SH-SY5Y (cell line): ENCODE measurements around the gene TMEM35A.

Experiments
- GATA2 ChIP-seq: IDR thresholded peaks from 2 replicates; pipeline ENCODE4 v1.6.1; 2011; ENCODE audit warnings: mild to moderate bottlenecking, low read depth, low read length
- GATA3 ChIP-seq: IDR thresholded peaks from 2 replicates; pipeline ENCODE4 v1.6.1; 2011; ENCODE audit warnings: low read depth, mild to moderate bottlenecking, low read length, moderate library complexity

- no peak for TF ChIP-seq GATA2
- no peak for TF ChIP-seq GATA3
These were observed 7.1 kb upstream of the TMEM35A start for GRCh38 chrX:101071582-101071981.
